ENCODE data around the gene MINDY1.

The MINDY1 gene

DNA sequence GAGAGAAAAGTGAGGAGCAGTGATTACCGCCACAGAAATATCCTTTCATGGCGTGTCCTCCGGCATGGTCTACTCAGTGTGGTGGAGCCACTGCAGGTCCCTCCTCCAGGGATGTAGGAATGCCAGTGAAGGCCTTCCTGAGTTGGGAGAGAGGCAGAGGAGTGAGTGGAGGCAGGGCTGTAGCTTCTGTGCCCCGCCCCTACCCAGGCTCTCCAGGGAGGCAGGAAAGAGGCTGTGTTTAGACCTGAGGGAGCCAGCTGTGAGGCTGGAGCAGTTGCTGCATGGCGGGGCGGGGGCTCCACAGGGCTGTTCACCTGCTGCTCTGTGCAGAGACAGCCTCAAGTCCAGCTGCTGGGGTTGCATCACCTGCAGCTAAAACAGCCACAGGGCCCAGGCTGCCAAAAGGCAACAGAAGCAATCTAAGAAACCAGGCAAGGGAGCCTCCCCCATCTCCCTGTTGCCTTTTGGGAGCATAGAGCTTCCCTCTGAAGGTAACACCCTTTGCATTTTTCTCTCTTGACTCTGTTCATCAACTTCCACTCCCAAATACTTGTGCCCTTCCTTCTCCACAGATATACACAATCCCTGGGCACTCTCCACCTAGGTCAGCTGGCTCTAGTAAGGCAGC lies 25.4 kb downstream of the MINDY1 start:
- DNase-seq (ENCODE audit: low read depth), result no peak
- no peaks in the 10 kb centered on the region for H3K36me3 ChIP-seq (ENCODE audit: control insufficient read depth, insufficient read depth, low read length, severe bottlenecking)
- H3K4me1 ChIP-seq (ENCODE audit: control insufficient read depth, insufficient read depth, low read length), result peaks cover 18% of the 10 kb centered on the region

DNA sequence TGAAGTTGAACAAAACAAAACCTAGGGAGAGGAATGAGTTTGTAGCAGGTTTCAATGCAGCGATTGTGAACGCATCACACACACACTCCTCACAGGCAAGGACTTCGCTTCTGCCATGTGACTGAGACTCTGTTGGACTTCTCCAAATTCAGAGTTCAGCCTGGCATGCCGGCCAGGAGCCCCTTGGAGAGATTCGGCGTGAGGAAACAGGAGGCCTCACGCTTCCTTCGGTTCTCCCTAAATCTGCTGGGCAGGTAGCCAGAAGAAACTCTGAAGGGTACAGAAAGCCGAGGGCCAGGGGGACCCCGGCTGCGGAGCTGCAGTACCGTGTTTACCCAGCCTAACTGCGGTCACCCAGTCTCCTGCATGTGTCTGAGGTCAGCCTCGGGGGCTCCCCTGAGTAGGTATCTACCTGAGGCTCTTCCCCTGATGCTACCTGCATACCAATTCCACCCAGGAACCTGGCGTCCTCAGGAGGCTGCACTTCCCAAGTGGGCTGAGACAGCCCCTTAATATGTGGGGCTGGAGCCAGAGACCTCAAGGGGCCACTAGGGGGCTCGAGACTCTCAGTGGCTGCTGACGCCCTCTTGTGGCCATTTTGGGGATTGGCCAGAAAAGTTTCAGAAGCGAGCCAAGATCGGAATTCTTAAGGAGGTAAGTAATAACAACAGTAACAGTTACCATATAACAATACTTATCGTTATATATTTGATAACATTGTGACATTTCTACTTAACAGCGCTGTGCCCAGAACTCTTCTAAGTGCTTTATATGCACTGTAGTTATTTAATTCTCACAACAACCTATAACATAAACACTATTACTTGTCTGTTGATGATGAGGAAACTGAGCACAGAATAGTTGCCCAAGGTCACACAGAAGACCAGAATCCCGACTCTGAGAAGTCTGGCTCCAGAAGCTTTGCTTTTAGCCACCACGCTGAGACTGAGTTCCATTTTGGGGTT lies 27.3 kb downstream of the MINDY1 start:
- Histone ChIP-seq H3K36me3 (ENCODE audit: control insufficient read depth, insufficient read depth, low read length, severe bottlenecking) (no peaks in the 10 kb centered on the region), H3K4me1 (ENCODE audit: control insufficient read depth, insufficient read depth, low read length) (peaks cover 18% of the 10 kb centered on the region)

More for the DNA sequence above, 25.4 kb downstream of the MINDY1 start:
- Histone ChIP-seq H3K9me3 (ENCODE audit: control insufficient read depth, low read length) (no peaks in the 10 kb centered on the region), H3K27me3 (replicated peaks; ENCODE audit: control insufficient read depth, insufficient read depth, low read length) (no peaks in the 10 kb centered on the region), H3K9ac (ENCODE audit: low read length) (no peak overlapping the region), H3K4me3 (ENCODE audit: low read length) (no peak overlapping the region)

DNA sequence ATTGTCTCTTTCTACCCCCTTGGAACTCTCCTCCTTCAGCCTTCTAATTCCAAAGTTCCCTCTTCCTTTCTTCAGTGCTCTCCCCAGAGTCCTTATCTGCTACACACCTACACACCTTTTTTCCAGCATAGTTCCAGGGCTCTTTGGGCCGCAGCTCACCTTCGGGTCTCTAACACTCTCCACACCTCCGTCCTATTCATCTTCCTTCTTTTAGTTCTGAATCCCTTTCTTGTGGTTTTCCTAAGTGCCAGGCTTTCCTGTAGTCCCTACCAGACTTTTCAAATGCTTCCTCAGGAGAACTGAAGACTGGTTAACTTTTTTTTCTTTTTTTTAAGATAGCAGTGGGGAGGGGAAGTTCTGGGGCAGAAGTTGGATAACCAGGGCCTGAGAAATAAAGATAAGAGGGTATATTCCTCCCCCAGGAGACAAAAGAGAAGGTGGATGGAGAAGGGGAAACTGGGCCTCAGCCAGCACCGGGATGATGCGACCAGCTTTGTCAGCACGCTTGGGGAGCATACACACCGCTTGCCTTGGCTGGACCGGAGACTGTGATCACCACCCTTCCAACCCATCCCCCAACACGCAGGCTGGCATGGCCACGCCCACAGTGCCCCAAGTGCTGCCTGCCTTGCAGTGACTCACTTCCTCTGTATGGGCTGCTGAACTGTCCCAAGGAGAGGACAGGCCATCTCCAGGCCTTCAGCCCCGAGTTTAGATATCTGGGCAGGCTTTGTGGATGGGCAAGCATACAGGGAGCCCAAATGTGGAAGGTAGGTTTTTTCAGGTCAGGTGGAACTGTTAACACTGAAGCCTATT lies 29.6 kb downstream of the MINDY1 start:
- Histone ChIP-seq H3K4me1 (ENCODE audit: control insufficient read depth, insufficient read depth, low read length) (peaks cover 32% of the 10 kb centered on the region), H3K27me3 (replicated peaks; ENCODE audit: control insufficient read depth, insufficient read depth, low read length) (no peaks in the 10 kb centered on the region), H3K9me3 (ENCODE audit: control insufficient read depth, low read length) (no peaks in the 10 kb centered on the region), H3K9ac (ENCODE audit: low read length) (no peak overlapping the region), H3K36me3 (ENCODE audit: control insufficient read depth, insufficient read depth, low read length, severe bottlenecking) (no peaks in the 10 kb centered on the region), H3K4me3 (ENCODE audit: low read length) (no peak overlapping the region)
- peak; percentile 75 for DNase-seq (ENCODE audit: low read depth)

More for the DNA sequence above, 27.3 kb downstream of the MINDY1 start:
- no peaks in the 10 kb centered on the region for H3K9me3 ChIP-seq (ENCODE audit: control insufficient read depth, low read length)
- H3K9ac ChIP-seq (ENCODE audit: low read length), result peak overlapping the region; percentile 52
- peak; percentile 97 for DNase-seq (ENCODE audit: low read depth)
- H3K27me3 ChIP-seq (replicated peaks; ENCODE audit: control insufficient read depth, insufficient read depth, low read length), result no peaks in the 10 kb centered on the region
- no peak overlapping the region for H3K4me3 ChIP-seq (ENCODE audit: low read length)

DNA sequence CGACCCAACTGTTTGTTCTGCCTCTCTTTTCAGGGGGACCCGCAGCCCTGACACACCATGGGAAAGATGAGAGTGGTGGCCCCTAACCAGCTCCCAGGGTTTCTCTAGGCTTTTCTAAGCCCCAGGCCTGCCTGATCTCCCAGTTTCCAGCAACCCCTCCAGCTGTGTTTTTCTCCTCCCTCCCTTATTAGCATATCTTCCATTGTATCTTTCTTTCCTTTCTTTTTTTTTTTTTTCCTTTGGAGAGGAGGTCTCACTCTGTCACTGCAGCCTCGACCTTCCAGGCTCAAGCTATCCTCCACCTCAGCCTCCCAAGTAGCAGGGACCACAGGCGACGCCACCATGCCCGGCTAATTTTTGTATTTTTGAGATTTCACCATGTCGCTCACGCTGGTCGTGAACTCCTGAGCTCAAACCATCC lies 30.3 kb downstream of the MINDY1 start:
- peaks cover 35% of the 10 kb centered on the region for H3K4me1 ChIP-seq (ENCODE audit: control insufficient read depth, insufficient read depth, low read length)

DNA sequence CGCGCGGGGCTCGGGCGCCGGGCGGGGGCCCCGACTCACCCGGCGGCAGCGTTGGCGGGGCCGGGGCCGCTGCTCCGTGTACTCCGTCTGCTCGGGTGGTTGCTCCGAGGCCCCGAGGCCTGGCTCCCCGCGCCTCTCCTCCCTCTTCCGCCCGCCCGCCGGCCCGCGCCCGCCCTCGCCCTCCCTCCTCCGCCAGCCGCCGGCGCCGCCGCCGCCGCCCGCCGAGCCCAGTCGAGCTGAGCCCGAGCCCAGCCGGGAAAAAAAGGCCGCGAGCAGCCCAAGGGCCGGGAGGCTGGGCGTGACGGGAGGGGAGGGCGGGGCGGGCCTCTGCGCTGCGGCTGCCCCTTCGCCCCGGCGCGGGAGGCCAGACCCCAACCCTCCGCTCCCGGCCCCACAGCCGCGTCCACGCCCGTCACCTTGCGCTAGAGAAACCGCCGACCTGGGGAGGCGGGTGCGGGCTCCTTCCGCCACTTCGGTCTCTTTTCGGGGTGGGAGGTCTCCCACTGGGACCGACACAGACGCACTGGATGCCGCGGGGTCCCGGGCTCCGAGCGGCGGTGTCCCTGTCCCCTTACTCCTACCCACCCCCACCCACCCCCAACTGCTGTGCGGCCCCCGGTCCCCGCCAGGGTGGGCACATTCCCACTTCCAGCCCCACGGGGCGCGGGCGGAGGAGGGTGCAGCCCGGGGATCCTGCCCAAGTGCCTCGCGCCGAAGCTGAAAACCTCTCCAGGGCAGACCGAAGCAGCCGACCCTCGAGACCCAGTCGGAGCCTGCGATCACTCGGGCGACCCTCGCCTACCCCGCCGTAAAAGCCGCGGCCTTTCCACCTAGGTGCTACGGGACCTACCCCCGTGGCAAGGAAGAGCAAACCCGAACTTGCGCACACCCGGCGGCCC lies 31.9 kb downstream of the MINDY1 start, which contains the start of gene CERS2:
CERS2 (minus strand) TSS at position 256 of the 899 bp plus-strand sequence. CDS start 5,745 bp downstream, outside the sequence.
- H3K36me3 ChIP-seq (ENCODE audit: control insufficient read depth, insufficient read depth, low read length, severe bottlenecking), result no peaks in the 10 kb centered on the region
- H3K4me3 ChIP-seq (ENCODE audit: low read length), result peak within 1 kb of the TSS; percentile 91
- H3K27me3 ChIP-seq (replicated peaks; ENCODE audit: control insufficient read depth, insufficient read depth, low read length), result no peaks in the 10 kb centered on the region
- H3K4me1 ChIP-seq (ENCODE audit: control insufficient read depth, insufficient read depth, low read length), result peaks cover 42% of the 10 kb centered on the region
- peak; percentile 96 for DNase-seq (ENCODE audit: low read depth)
- peak within 1 kb of the TSS; percentile 94 for H3K9ac ChIP-seq (ENCODE audit: low read length)
- no peaks in the 10 kb centered on the region for H3K9me3 ChIP-seq (ENCODE audit: control insufficient read depth, low read length)

More for the DNA sequence above, 30.3 kb downstream of the MINDY1 start:
- Histone ChIP-seq H3K9me3 (ENCODE audit: control insufficient read depth, low read length) (no peaks in the 10 kb centered on the region), H3K9ac (ENCODE audit: low read length) (no peak overlapping the region), H3K36me3 (ENCODE audit: control insufficient read depth, insufficient read depth, low read length, severe bottlenecking) (no peaks in the 10 kb centered on the region), H3K4me3 (ENCODE audit: low read length) (no peak overlapping the region), H3K27me3 (replicated peaks; ENCODE audit: control insufficient read depth, insufficient read depth, low read length) (no peaks in the 10 kb centered on the region)
- no peak for DNase-seq (ENCODE audit: low read depth)

DNA sequence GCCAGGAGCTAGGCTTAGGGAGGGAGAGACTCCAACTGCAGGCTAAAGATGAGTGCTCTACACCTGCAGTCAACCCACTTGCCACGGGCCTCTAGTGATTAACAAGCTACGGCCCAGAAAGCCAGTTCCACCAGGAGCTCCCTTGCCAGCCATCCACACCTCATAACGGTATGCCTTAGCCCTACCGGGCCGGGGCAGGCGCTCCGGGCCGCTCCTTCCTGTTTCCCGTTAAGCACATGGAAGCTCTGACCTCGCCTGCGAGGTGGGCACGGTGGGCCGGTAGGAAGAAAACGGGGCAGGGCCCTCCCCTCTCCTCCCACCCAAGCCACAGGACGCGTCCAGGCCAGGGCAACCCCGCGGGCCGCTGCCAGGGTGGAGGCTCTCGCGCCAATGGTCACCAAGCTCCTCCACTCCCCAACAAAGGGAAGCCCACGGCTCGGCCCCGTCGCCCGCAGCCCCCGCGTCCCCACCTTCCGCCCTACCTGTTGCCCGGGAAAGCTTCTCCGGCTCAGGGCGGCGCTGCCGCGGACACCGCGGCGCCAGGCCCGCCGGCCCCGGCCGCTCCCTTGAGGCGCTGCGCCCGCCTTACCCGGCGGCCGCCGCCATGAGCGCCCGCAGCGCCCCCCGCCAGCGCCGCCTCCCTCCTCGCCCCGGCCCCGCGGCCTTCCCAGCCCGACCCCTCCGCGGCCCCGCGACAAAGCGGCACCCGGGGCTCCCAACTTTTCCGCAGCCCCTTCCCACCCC lies 32.7 kb downstream of the MINDY1 start:
- H3K27me3 ChIP-seq (replicated peaks; ENCODE audit: control insufficient read depth, insufficient read depth, low read length), result no peaks in the 10 kb centered on the region
- peaks cover under 1% of the 10 kb centered on the region for H3K36me3 ChIP-seq (ENCODE audit: control insufficient read depth, insufficient read depth, low read length, severe bottlenecking)
- H3K4me3 ChIP-seq (ENCODE audit: low read length), result peak overlapping the region; percentile 91
- DNase-seq (ENCODE audit: low read depth), result peak; percentile 70
- no peaks in the 10 kb centered on the region for H3K9me3 ChIP-seq (ENCODE audit: control insufficient read depth, low read length)
- H3K4me1 ChIP-seq (ENCODE audit: control insufficient read depth, insufficient read depth, low read length), result peaks cover 38% of the 10 kb centered on the region
- H3K9ac ChIP-seq (ENCODE audit: low read length), result peak overlapping the region; percentile 94

DNA sequence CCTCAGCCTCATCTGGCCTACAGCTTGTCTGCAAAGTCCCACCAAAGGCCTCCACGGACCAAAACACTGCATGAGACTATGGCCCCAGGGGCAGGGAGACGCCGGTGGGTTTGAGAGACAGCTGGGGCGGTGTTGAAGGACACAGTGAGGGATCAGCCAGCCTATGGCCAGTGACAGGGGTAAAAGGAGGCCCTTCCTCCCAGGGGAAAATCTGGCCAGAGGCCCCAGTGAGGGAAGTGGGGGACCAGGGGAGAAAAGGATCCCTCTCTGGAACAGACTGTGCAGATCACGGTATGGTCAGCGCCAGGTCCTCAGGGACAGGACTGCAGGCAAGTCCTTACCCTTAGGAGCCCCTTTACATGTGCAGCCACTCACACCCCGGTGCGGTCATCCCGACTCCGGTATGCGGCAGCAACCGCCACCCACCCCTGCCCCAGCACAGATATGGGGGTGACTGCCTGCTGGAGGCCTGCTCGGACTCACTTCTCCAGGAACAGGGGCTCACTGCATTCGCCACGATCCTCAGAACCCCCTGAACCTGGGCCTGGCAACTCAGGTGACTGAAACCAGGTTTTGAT lies 33.4 kb downstream of the MINDY1 start:
- Histone ChIP-seq H3K36me3 (ENCODE audit: control insufficient read depth, insufficient read depth, low read length, severe bottlenecking) (peaks cover 7% of the 10 kb centered on the region), H3K9ac (ENCODE audit: low read length) (peak overlapping the region; percentile 94), H3K4me1 (ENCODE audit: control insufficient read depth, insufficient read depth, low read length) (peaks cover 37% of the 10 kb centered on the region), H3K27me3 (replicated peaks; ENCODE audit: control insufficient read depth, insufficient read depth, low read length) (no peaks in the 10 kb centered on the region), H3K4me3 (ENCODE audit: low read length) (peak overlapping the region; percentile 91), H3K9me3 (ENCODE audit: control insufficient read depth, low read length) (no peaks in the 10 kb centered on the region)
- DNase-seq (ENCODE audit: low read depth), result peak; percentile 45

DNA sequence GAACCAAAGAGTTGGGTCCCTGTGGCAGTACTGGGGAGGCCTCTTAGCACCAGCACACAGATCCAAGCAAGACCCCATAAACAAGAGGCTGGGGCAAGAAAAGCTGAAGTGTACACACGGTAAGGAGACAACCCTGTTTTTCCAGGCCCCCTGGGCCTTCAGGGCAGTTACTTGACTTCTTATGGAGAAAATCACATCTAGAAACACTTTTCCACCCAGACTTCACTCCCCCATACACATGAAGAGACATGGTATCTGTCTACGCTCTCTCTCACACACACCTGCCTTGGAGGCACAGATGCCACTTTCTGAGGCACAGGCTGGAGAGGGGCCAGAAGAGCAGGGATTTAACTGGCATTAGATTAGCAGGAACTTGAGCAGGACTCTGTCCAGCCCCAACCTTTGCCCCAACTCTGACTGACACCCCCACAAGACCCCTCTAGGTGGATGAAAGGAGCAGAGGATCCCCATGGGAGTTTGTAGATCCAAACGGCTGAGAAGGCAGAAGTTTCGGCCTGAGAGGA lies 34.2 kb downstream of the MINDY1 start:
- peak; percentile 23 for DNase-seq (ENCODE audit: low read depth)
- H3K4me1 ChIP-seq (ENCODE audit: control insufficient read depth, insufficient read depth, low read length), result peaks cover 36% of the 10 kb centered on the region
- no peaks in the 10 kb centered on the region for H3K9me3 ChIP-seq (ENCODE audit: control insufficient read depth, low read length)
- peak overlapping the region; percentile 94 for H3K9ac ChIP-seq (ENCODE audit: low read length)
- peaks cover 15% of the 10 kb centered on the region for H3K36me3 ChIP-seq (ENCODE audit: control insufficient read depth, insufficient read depth, low read length, severe bottlenecking)
- peak overlapping the region; percentile 91 for H3K4me3 ChIP-seq (ENCODE audit: low read length)
- H3K27me3 ChIP-seq (replicated peaks; ENCODE audit: control insufficient read depth, insufficient read depth, low read length), result no peaks in the 10 kb centered on the region

DNA sequence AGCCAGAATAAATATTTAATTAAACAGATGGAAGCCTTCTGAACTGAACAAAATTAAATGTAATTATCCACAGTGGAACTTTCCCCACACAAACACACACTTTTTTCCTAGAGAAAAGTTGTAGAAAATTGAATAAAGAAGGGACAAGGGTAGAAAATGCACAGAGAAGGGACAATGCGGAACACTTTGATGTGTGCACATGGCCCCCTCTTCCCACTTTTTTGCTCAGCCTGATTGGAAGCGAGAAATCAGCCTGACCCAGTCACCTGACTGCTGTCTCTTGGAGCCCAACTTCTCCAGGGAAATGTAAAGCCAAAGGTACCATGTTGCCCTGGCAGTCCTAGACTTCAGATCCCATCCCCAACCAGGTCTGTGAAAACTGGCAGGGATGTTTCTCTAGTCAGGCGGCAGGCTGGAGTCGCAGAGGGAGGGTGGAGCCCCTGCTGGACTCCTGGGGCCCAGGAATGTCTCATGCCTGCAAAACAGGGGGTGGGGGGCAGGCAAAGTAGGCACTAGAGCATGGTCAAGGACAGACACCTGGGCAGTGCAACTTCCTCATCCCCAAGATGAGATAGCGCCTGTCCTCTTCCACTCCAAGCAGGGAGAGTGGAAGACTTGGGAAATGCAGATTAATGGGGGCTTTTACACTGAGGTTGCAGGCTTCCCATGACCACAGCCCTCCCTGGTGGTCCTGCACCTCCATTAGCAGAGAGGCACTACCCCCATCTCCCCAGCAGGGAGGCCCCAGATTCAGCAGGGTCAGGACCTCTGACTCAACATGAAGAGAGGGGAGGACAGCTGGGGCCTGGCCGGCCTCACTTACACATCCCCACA lies 34.9 kb downstream of the MINDY1 start:
- Histone ChIP-seq H3K4me1 (ENCODE audit: control insufficient read depth, insufficient read depth, low read length) (peaks cover 32% of the 10 kb centered on the region), H3K4me3 (ENCODE audit: low read length) (peak overlapping the region; percentile 91), H3K27me3 (replicated peaks; ENCODE audit: control insufficient read depth, insufficient read depth, low read length) (no peaks in the 10 kb centered on the region), H3K9me3 (ENCODE audit: control insufficient read depth, low read length) (no peaks in the 10 kb centered on the region), H3K36me3 (ENCODE audit: control insufficient read depth, insufficient read depth, low read length, severe bottlenecking) (peaks cover 22% of the 10 kb centered on the region), H3K9ac (ENCODE audit: low read length) (peak overlapping the region; percentile 94)
- DNase-seq (ENCODE audit: low read depth), result peak; percentile 23
